ENCODE results near the gene GPR160.

Gene GPR160

GRCh38 chr3:170044271-170044670 lies 6.5 kb downstream of the GPR160 start:
- H4K20me1 ChIP-seq: no peaks in the 10 kb centered on the region
- peak overlapping the region in 8 of 11 experiments; percentile 22 to 59 (median 40); a peak in 10 of 22 replicates for H3K27ac ChIP-seq
- no peak for TF ChIP-seq Cebpa-rat (IDR thresholded peaks at IDR 0.05)
- 0 out of 20 replicates have a peak overlapping the region, but pooled peaks of 1 of the 10 experiments have one; percentile 1 for H3K4me3 ChIP-seq
- peak overlapping the region in 2 of 11 experiments; percentile 11 to 16; a peak in 1 of 22 replicates for H3K9ac ChIP-seq
- H3K27me3 ChIP-seq: peaks cover 17 to 28% (median 22%) of the 10 kb centered on the region in 11 experiments
- H3K4me2 ChIP-seq: peak overlapping the region; percentile 54 to 88 (median 78)
- H3K4me1 ChIP-seq: peaks cover 20 to 40% (median 31%) of the 10 kb centered on the region in 10 experiments
- no peaks in the 10 kb centered on the region for H3K36me3 ChIP-seq
- H3K9me3 ChIP-seq (replicated peaks in 1 of 11): no peaks in the 10 kb centered on the region

- Histone ChIP-seq H4K20me1 (no peaks in the 10 kb centered on the region), H3K27ac (peak overlapping the region in 8 of 11 experiments; percentile 22 to 59 (median 40); a peak in 11 of 22 replicates), H3K9ac (peak overlapping the region in 2 of 11 experiments; percentile 11 to 16; a peak in 2 of 22 replicates), H3K9me3 (replicated peaks in 1 of 11) (no peaks in the 10 kb centered on the region), H3K4me3 (peak overlapping the region in 1 of 10 experiments; percentile 1; a peak in 1 of 20 replicates), H3K36me3 (no peaks in the 10 kb centered on the region), H3K27me3 (peaks cover 11 to 23% (median 17%) of the 10 kb centered on the region in 11 experiments), H3K4me2 (peak overlapping the region; percentile 54 to 88 (median 78)), H3K4me1 (peaks cover 20 to 45% (median 33%) of the 10 kb centered on the region in 10 experiments)
- TF ChIP-seq Cebpa-rat (IDR thresholded peaks at IDR 0.05): no peak
These were observed 7.0 kb downstream of the GPR160 start for GRCh38 chr3:170044795-170045244.

GRCh38 chr3:170046269-170047132 lies 8.7 kb downstream of the GPR160 start:
- H3K4me3 ChIP-seq: no peak overlapping the region
- peak overlapping the region in 6 of 11 experiments; percentile 65 to 88 (median 77); a peak in 7 of 22 replicates for H3K4me2 ChIP-seq
- no peak for TF ChIP-seq Cebpa-rat (IDR thresholded peaks at IDR 0.05)
- H3K27ac ChIP-seq: no peak overlapping the region
- no peaks in the 10 kb centered on the region for H3K36me3 ChIP-seq
- H3K27me3 ChIP-seq: peaks cover 0 to 6% (median 0%) of the 10 kb centered on the region in 11 experiments; a peak in 7 of 22 replicates
- H3K9me3 ChIP-seq (replicated peaks in 1 of 11): no peaks in the 10 kb centered on the region
- H4K20me1 ChIP-seq: no peaks in the 10 kb centered on the region
- peaks cover 20 to 45% (median 33%) of the 10 kb centered on the region in 10 experiments for H3K4me1 ChIP-seq
- H3K9ac ChIP-seq: no peak overlapping the region

- H3K4me1 ChIP-seq: peaks cover 20 to 45% (median 33%) of the 10 kb centered on the region in 10 experiments
- H4K20me1 ChIP-seq: no peaks in the 10 kb centered on the region
- H3K36me3 ChIP-seq: no peaks in the 10 kb centered on the region
- H3K4me2 ChIP-seq: no peak overlapping the region
- no peak for TF ChIP-seq Cebpa-rat (IDR thresholded peaks at IDR 0.05)
- no peaks in the 10 kb centered on the region for H3K9me3 ChIP-seq (replicated peaks in 1 of 11)
- H3K9ac ChIP-seq: no peak overlapping the region
- no peak overlapping the region for H3K4me3 ChIP-seq
- peaks cover 0 to under 1% (median 0%) of the 10 kb centered on the region in 11 experiments; a peak in 2 of 22 replicates for H3K27me3 ChIP-seq
- H3K27ac ChIP-seq: no peak overlapping the region
These were observed 9.3 kb downstream of the GPR160 start for GRCh38 chr3:170047133-170047404.

GRCh38 chr3:170049146-170050000 lies 11.6 kb downstream of the GPR160 start:
- peaks cover 16 to 30% (median 22%) of the 10 kb centered on the region in 10 experiments for H3K4me1 ChIP-seq
- H3K4me2 ChIP-seq: peak overlapping the region in 8 of 11 experiments; percentile 1 to 43 (median 16); a peak in 8 of 22 replicates
- H4K20me1 ChIP-seq: no peaks in the 10 kb centered on the region
- TF ChIP-seq Cebpa-rat (IDR thresholded peaks at IDR 0.05): no peak
- no peaks in the 10 kb centered on the region for H3K9me3 ChIP-seq (replicated peaks in 1 of 11)
- H3K27ac ChIP-seq: no peak overlapping the region
- no peak overlapping the region for H3K4me3 ChIP-seq
- H3K36me3 ChIP-seq: no peaks in the 10 kb centered on the region
- no peaks in the 10 kb centered on the region for H3K27me3 ChIP-seq
- no peak overlapping the region for H3K9ac ChIP-seq

GRCh38 chr3:170050753-170051152 lies 13.0 kb downstream of the GPR160 start:
- no peaks in the 10 kb centered on the region for H4K20me1 ChIP-seq
- H3K4me2 ChIP-seq: no peak overlapping the region
- peaks cover 3 to 17% (median 9%) of the 10 kb centered on the region in 10 experiments; a peak in 14 of 20 replicates for H3K4me1 ChIP-seq
- H3K27me3 ChIP-seq: no peaks in the 10 kb centered on the region
- H3K27ac ChIP-seq: no peak overlapping the region
- H3K9me3 ChIP-seq (replicated peaks in 1 of 11): no peaks in the 10 kb centered on the region
- no peaks in the 10 kb centered on the region for H3K36me3 ChIP-seq
- TF ChIP-seq Cebpa-rat (IDR thresholded peaks at IDR 0.05): no peak
- H3K9ac ChIP-seq: no peak overlapping the region
- H3K4me3 ChIP-seq: no peak overlapping the region

GRCh38 chr3:170052398-170052797 lies 14.6 kb downstream of the GPR160 start:
- Histone ChIP-seq H3K4me2 (no peak overlapping the region), H3K27ac (no peak overlapping the region), H3K27me3 (no peaks in the 10 kb centered on the region), H3K9me3 (replicated peaks in 1 of 11) (no peaks in the 10 kb centered on the region), H3K4me3 (no peak overlapping the region), H3K36me3 (no peaks in the 10 kb centered on the region), H3K4me1 (peaks cover 0 to 22% (median 9%) of the 10 kb centered on the region in 10 experiments; a peak in 16 of 20 replicates), H4K20me1 (no peaks in the 10 kb centered on the region), H3K9ac (no peak overlapping the region)
- TF ChIP-seq Cebpa-rat (IDR thresholded peaks at IDR 0.05): no peak

- Histone ChIP-seq H3K4me1 (peaks cover 8 to 34% (median 21%) of the 10 kb centered on the region in 10 experiments), H3K27ac (no peak overlapping the region)
These were observed 16.4 kb downstream of the GPR160 start for GRCh38 chr3:170054204-170054603.

GRCh38 chr3:170055209-170055608 lies 17.4 kb downstream of the GPR160 start:
- Histone ChIP-seq H3K9me3 (replicated peaks in 1 of 11) (no peaks in the 10 kb centered on the region), H3K4me3 (no peak overlapping the region), H3K27me3 (no peaks in the 10 kb centered on the region), H4K20me1 (no peaks in the 10 kb centered on the region), H3K4me2 (0 out of 22 replicates have a peak overlapping the region, but pooled peaks of 2 of the 11 experiments have one; percentile 13 to 20), H3K4me1 (peaks cover 8 to 28% (median 17%) of the 10 kb centered on the region in 10 experiments), H3K36me3 (no peaks in the 10 kb centered on the region), H3K9ac (no peak overlapping the region), H3K27ac (no peak overlapping the region)
- no peak for TF ChIP-seq Cebpa-rat (IDR thresholded peaks at IDR 0.05)

More at GRCh38 chr3:170054204-170054603, 16.4 kb downstream of the GPR160 start:
- no peak overlapping the region for H3K4me2 ChIP-seq
- no peak for TF ChIP-seq Cebpa-rat (IDR thresholded peaks at IDR 0.05)
- H3K27me3 ChIP-seq: no peaks in the 10 kb centered on the region
- no peak overlapping the region for H3K9ac ChIP-seq
- no peaks in the 10 kb centered on the region for H4K20me1 ChIP-seq
- no peaks in the 10 kb centered on the region for H3K9me3 ChIP-seq (replicated peaks in 1 of 11)
- no peaks in the 10 kb centered on the region for H3K36me3 ChIP-seq
- H3K4me3 ChIP-seq: no peak overlapping the region
